AG04449 (cell line): ENCODE measurements around the gene SMAD1.

Experiments used
- CTCF ChIA-PET: fragments of 350-600 bp; formaldehyde crosslinking; extraction: SDS; loops from one replicate; lab custom pipeline; 2021; ENCODE audit warnings: antibody characterized with exemption; lab: Yijun Ruan, JAX
- POLR2A ChIA-PET: fragments of 400-600, 350-600 bp; formaldehyde crosslinking; extraction: SDS; loops from one replicate; lab custom pipeline; 2020; ENCODE audit warnings: antibody characterized with exemption, inconsistent platforms; lab: Yijun Ruan, JAX
- DNase-seq: peaks from one replicate; pipeline ENCODE4 v3.0.0-alpha.2; 2010; ENCODE audit warnings: low read depth, low spot score
- H3K4me3 ChIP-seq: 2 replicates; pipeline ENCODE4 v1.5.1; 2011; ENCODE audit warnings: low read depth, mild to moderate bottlenecking, control low read depth, low read length
- TF ChIP-seq, protein P1 (sequence below): IDR thresholded peaks from one replicate; pipeline ENCODE4 v1.5.1; 2011; ENCODE audit warnings: mild to moderate bottlenecking, moderate library complexity, low read length, control low read depth, inconsistent platforms; ENCODE audit not compliant: insufficient read depth; ENCODE audit errors: missing control alignments

The SMAD1 gene

DNA sequence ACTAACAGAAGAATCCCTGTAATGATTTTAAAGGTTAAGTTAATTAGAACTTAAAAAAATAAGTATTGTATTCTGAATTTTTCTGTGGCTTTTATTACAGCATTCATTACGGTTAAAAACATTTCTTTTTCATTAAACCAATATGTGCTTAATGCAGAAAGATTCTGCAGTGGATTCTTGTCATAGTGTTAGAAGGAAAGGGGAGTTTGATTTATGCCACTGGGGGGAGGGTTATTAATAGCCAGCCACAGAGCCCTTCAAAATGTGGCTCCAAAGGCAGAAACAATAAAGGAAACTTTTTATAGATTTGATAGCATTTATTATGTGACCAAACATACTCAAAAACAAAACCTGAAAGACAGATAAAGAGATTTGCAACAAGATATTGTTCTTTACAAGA, 9.1 kb downstream of the SMAD1 start:
- TF ChIP-seq, protein P1, sequence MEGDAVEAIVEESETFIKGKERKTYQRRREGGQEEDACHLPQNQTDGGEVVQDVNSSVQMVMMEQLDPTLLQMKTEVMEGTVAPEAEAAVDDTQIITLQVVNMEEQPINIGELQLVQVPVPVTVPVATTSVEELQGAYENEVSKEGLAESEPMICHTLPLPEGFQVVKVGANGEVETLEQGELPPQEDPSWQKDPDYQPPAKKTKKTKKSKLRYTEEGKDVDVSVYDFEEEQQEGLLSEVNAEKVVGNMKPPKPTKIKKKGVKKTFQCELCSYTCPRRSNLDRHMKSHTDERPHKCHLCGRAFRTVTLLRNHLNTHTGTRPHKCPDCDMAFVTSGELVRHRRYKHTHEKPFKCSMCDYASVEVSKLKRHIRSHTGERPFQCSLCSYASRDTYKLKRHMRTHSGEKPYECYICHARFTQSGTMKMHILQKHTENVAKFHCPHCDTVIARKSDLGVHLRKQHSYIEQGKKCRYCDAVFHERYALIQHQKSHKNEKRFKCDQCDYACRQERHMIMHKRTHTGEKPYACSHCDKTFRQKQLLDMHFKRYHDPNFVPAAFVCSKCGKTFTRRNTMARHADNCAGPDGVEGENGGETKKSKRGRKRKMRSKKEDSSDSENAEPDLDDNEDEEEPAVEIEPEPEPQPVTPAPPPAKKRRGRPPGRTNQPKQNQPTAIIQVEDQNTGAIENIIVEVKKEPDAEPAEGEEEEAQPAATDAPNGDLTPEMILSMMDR, result no peak
- CTCF ChIA-PET, result no interaction called here
- no peak for DNase-seq
- no peak overlapping the region for H3K4me3 ChIP-seq
- POLR2A ChIA-PET, result no interaction called here

DNA sequence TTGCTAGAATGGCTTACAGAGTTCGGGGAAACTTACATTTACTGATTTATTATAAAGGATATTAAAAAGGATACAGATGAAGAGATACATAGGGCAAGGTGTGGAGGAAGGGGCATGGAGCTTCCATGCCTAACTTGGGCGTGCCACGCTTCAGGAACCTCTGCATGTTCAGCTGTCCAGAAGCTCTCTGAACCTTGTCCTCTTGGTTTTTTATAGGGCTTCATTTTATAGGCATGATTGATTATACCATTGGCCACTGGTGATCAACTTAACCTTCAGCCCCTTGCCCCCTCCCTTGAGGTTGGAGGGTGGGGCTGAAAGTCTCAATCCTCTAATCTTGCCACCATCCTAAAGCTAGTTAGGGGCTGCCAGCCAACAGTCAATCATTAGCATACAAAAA, 10.7 kb downstream of the SMAD1 start:
- H3K4me3 ChIP-seq, result no peak overlapping the region
- CTCF ChIA-PET, result interaction anchor here (0.9 to 1.9 kb wide), 2 partner anchors 65 to 117 kb away, joined by 3 to 6 read pairs; no protein-coding TSS in a partner anchor
- DNase-seq, result no peak
- TF ChIP-seq, protein P1, result no peak
- POLR2A ChIA-PET, result no interaction called here

DNA sequence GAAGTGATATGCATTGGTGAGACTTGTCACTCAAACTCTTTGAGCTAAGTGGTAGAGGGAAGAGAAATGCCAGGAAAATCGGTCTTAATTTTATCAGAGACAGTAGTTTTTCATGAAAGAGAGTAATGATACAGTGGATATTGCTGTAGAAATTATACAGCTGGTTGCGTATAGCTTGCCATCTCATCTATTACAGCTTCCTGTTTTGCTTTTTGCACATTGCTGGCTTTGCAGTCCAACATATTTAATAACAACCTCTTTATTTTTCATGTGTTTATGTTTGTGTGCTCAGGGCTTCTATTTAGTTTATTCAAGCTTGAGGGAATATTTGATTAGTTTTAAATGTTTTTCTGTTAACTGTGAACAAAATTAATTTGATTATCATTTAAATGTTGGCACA, 11.5 kb downstream of the SMAD1 start:
- ChIA-PET POLR2A (no interaction called here), CTCF (interaction anchor here (1.2 to 1.9 kb wide), 3 partner anchors 11 to 259 kb away, joined by 4 to 6 read pairs (median 5); no protein-coding TSS in a partner anchor)
- no peak for DNase-seq
- TF ChIP-seq, protein P1, result no peak
- H3K4me3 ChIP-seq, result no peak overlapping the region

- CTCF ChIA-PET, result interaction anchor here (1.3 kb wide), 1 partner anchor 63 kb away, joined by 4 read pairs; no protein-coding TSS in a partner anchor
- H3K4me3 ChIP-seq, result no peak overlapping the region
- DNase-seq, result no peak
- POLR2A ChIA-PET, result no interaction called here
- TF ChIP-seq, protein P1, result no peak
These were observed 13.1 kb downstream of the SMAD1 start for GRCh38 chr4:145494666-145495270.

- no peak for DNase-seq
- POLR2A ChIA-PET, result no interaction called here
- TF ChIP-seq, protein P1, result no peak
- CTCF ChIA-PET, result interaction anchor here (0.6 kb wide), 1 partner anchor 47 kb away, joined by 3 read pairs; no protein-coding TSS in a partner anchor
- no peak overlapping the region for H3K4me3 ChIP-seq
These were observed 14.6 kb downstream of the SMAD1 start for GRCh38 chr4:145496292-145496691.

GRCh38 chr4:145497199-145498149, 15.8 kb downstream of the SMAD1 start:
- DNase-seq, result no peak
- ChIA-PET CTCF (interaction anchor here (1.3 kb wide), 1 partner anchor 13 kb away, joined by 5 read pairs; no protein-coding TSS in a partner anchor), POLR2A (no interaction called here)
- TF ChIP-seq, protein P1, result no peak
- no peak overlapping the region for H3K4me3 ChIP-seq
